CD4-positive, alpha-beta memory T cell (primary cell): ENCODE measurements around the gene PAM16. TPM values are rescaled to one million over a fixed set of nuclear protein-coding genes. Genes with fewer than 3 reads are reported as not detected.
A peak's percentile ranks its signal among the peaks of the same experiment; 100 is the strongest.

ENCODE experiments used
- CTCF ChIA-PET: fragments of 350-600 bp; sonication (Branson Sonifier 250); formaldehyde crosslinking; loops from one replicate; lab custom pipeline; 2021; ENCODE audit warnings: inconsistent platforms; ENCODE audit not compliant: partially characterized antibody; lab: Charles Lee
- POLR2A ChIA-PET: fragments of 350-600 bp; sonication (Branson Sonifier 250); formaldehyde crosslinking; loops from one replicate; lab custom pipeline; 2021; ENCODE audit not compliant: partially characterized antibody; lab: Charles Lee
- DNase-seq, 5 donors: peaks; one replicate each; pipeline versions ENCODE4 v3.0.0 to v3.0.0-alpha.2; 2020 to 2022; ENCODE audit warnings: mixed read lengths in 1 of 5
- H3K27ac ChIP-seq: one replicate; pipeline ENCODE4 v1.7.0; 2013; ENCODE audit warnings: low read depth, low read length
- H3K27me3 ChIP-seq: 2 replicates; pipeline ENCODE4 v1.7.0; 2013; ENCODE audit warnings: mild to moderate bottlenecking, low read length, moderate library complexity; ENCODE audit not compliant: insufficient read depth
- H3K36me3 ChIP-seq: 2 replicates; pipeline ENCODE4 v1.7.0; 2013; ENCODE audit warnings: mild to moderate bottlenecking, low read length, moderate library complexity; ENCODE audit not compliant: insufficient read depth
- H3K4me1 ChIP-seq: 2 replicates; pipeline ENCODE4 v1.7.0; 2013; ENCODE audit warnings: mild to moderate bottlenecking, low read length, moderate library complexity; ENCODE audit not compliant: insufficient read depth
- H3K4me3 ChIP-seq, 2 donors: one replicate each; pipeline ENCODE4 v1.7.0; 2013; ENCODE audit warnings: low read length in 2 of 2, mild to moderate bottlenecking in 1 of 2
- H3K9me3 ChIP-seq, 2 donors: one replicate each; pipeline ENCODE4 v1.7.0; 2013; ENCODE audit warnings: low read length in 2 of 2, control low read depth in 1 of 2; ENCODE audit not compliant: control insufficient read depth in 1 of 2
- H3K27ac Mint-ChIP-seq, 7 donors: one replicate each; pipeline ENCODE4 v1.8.0; 2020 to 2021; ENCODE audit warnings: mixed read lengths in 7 of 7, mild to moderate bottlenecking in 6 of 7, inconsistent platforms in 3 of 7, moderate library complexity in 3 of 7
- H3K27me3 Mint-ChIP-seq, 2 donors: one replicate each; pipeline ENCODE4 v1.8.0; 2020 to 2021; ENCODE audit warnings: mixed read lengths in 2 of 2
- H3K36me3 Mint-ChIP-seq, 2 donors: one replicate each; pipeline ENCODE4 v1.8.0; 2020 to 2021; ENCODE audit warnings: mixed read lengths in 2 of 2, inconsistent platforms in 1 of 2, mild to moderate bottlenecking in 1 of 2
- H3K4me1 Mint-ChIP-seq, 4 donors: one replicate each; pipeline ENCODE4 v1.8.0; 2020 to 2021; ENCODE audit warnings: mixed read lengths in 4 of 4, mild to moderate bottlenecking in 1 of 4
- H3K4me3 Mint-ChIP-seq, 8 donors: one replicate each; pipeline ENCODE4 v1.8.0; 2020 to 2021; ENCODE audit warnings: mixed read lengths in 8 of 8, mild to moderate bottlenecking in 7 of 8, moderate library complexity in 6 of 8, inconsistent platforms in 3 of 8
- H3K9me3 Mint-ChIP-seq, 8 donors: one replicate each; pipeline ENCODE4 v1.8.0; 2020 to 2021; ENCODE audit warnings: mixed read lengths in 8 of 8, mild to moderate bottlenecking in 5 of 8, inconsistent platforms in 3 of 8, moderate library complexity in 1 of 8
- intact Hi-C: fragments of 100-400 bp; cut with micrococcal nuclease; formaldehyde crosslinking; loops from one replicate; pipeline ENCODE4 v1.15.1; 2023
- polyA plus RNA-seq, 2 donors: library from polyadenylated mRNA; unstranded; fragments of 300-500 nt; fragmentation: Illumina TruSeq; gene quantifications; one replicate each; pipeline ENCODE4 v1.2.3, GENCODE V29; 2021
- total RNA-seq, 2 experiments: library from RNA; stranded (reverse); gene quantifications; one replicate each; pipeline ENCODE4 v1.2.3, GENCODE V29; 2021

The PAM16 gene
- total and polyA plus RNA-seq, 4 experiments from 2014 or later = 34.6 to 54.8 (median 36.7) TPM

GRCh38 chr16:4297480-4297879 lies 53.6 kb downstream of the PAM16 start:
- ChIA-PET POLR2A (interaction anchor here (0.9 kb wide), 1 partner anchor 9 kb away, joined by 3 read pairs; no protein-coding TSS in a partner anchor), CTCF (interaction anchor here (1.2 to 2.7 kb wide), 4 partner anchors 9 to 44 kb away, joined by 5 to 14 read pairs (median 6); no protein-coding TSS in a partner anchor)
- H3K27me3 Mint-ChIP-seq = peaks cover 0 to 2% of the 10 kb centered on the region in 2 donors
- no peaks in the 10 kb centered on the region for H3K27me3 ChIP-seq
- H3K9me3 ChIP-seq = no peaks in the 10 kb centered on the region
- H3K4me3 ChIP-seq = no peak overlapping the region
- DNase-seq = no peak
- no peaks in the 10 kb centered on the region for H3K9me3 Mint-ChIP-seq
- H3K4me1 Mint-ChIP-seq = peaks cover 0 to 4% (median 1%) of the 10 kb centered on the region in 4 donors
- no peaks in the 10 kb centered on the region for H3K36me3 ChIP-seq
- peak overlapping the region in 1 of 7 donors; percentile 36 for H3K27ac Mint-ChIP-seq
- peaks cover 1 to 3% of the 10 kb centered on the region in 2 donors for H3K36me3 Mint-ChIP-seq
- intact Hi-C loops = no loop called here
- no peak overlapping the region for H3K27ac ChIP-seq
- H3K4me3 Mint-ChIP-seq = no peak overlapping the region
- no peaks in the 10 kb centered on the region for H3K4me1 ChIP-seq

- Mint-ChIP-seq H3K27me3 (peaks cover 2% of the 10 kb centered on the region in 2 donors), H3K36me3 (peaks cover 1 to 3% of the 10 kb centered on the region in 2 donors), H3K4me1 (peaks cover 0 to 4% (median 2%) of the 10 kb centered on the region in 4 donors), H3K27ac (peak overlapping the region in 1 of 7 donors; percentile 53), H3K9me3 (no peaks in the 10 kb centered on the region), H3K4me3 (no peak overlapping the region)
- Histone ChIP-seq H3K4me3 (no peak overlapping the region), H3K27ac (no peak overlapping the region), H3K27me3 (no peaks in the 10 kb centered on the region), H3K36me3 (no peaks in the 10 kb centered on the region), H3K9me3 (no peaks in the 10 kb centered on the region), H3K4me1 (no peaks in the 10 kb centered on the region)
- POLR2A ChIA-PET = no interaction called here
- intact Hi-C loops = no loop called here
- no peak for DNase-seq
- CTCF ChIA-PET = no interaction called here
Measured at GRCh38 chr16:4295581-4295980, 55.5 kb downstream of the PAM16 start.

GRCh38 chr16:4293822-4294457 lies 57.2 kb downstream of the PAM16 start:
- Mint-ChIP-seq H3K4me1 (peaks cover 0 to 4% (median under 1%) of the 10 kb centered on the region in 4 donors), H3K36me3 (no peaks in the 10 kb centered on the region), H3K27ac (peak overlapping the region in 1 of 7 donors; percentile 18), H3K9me3 (no peaks in the 10 kb centered on the region), H3K27me3 (peaks cover 2 to 4% of the 10 kb centered on the region in 2 donors), H3K4me3 (no peak overlapping the region)
- Histone ChIP-seq H3K9me3 (no peaks in the 10 kb centered on the region), H3K4me1 (no peaks in the 10 kb centered on the region), H3K36me3 (no peaks in the 10 kb centered on the region), H3K27ac (no peak overlapping the region), H3K27me3 (no peaks in the 10 kb centered on the region), H3K4me3 (no peak overlapping the region)
- POLR2A ChIA-PET = interaction anchor here (1.0 kb wide), 1 partner anchor 108 kb away, joined by 3 read pairs; no protein-coding TSS in a partner anchor
- no peak for DNase-seq
- CTCF ChIA-PET = no interaction called here
- intact Hi-C loops = no loop called here

- Histone ChIP-seq H3K27ac (no peak overlapping the region), H3K36me3 (no peaks in the 10 kb centered on the region), H3K27me3 (no peaks in the 10 kb centered on the region), H3K4me1 (peaks cover 4% of the 10 kb centered on the region), H3K4me3 (no peak overlapping the region), H3K9me3 (no peaks in the 10 kb centered on the region)
- Mint-ChIP-seq H3K27ac (peak overlapping the region in 3 of 7 donors; percentile 18 to 53 (median 22)), H3K4me1 (peaks cover under 1 to 9% (median 3%) of the 10 kb centered on the region in 4 donors), H3K36me3 (no peaks in the 10 kb centered on the region), H3K4me3 (no peak overlapping the region), H3K27me3 (peaks cover 2 to 4% of the 10 kb centered on the region in 2 donors), H3K9me3 (no peaks in the 10 kb centered on the region)
- POLR2A ChIA-PET = interaction anchor here (1.0 kb wide), 1 partner anchor 109 kb away, joined by 3 read pairs; no protein-coding TSS in a partner anchor
- CTCF ChIA-PET = interaction anchor here (9.2 kb wide), 1 partner anchor 36 kb away, joined by 161 read pairs; no protein-coding TSS in a partner anchor
- intact Hi-C loops = no loop called here
- DNase-seq = no peak
Measured at GRCh38 chr16:4293181-4293716, 57.9 kb downstream of the PAM16 start.

- POLR2A ChIA-PET = no interaction called here
- H3K27ac Mint-ChIP-seq = no peak overlapping the region
- H3K36me3 Mint-ChIP-seq = no peaks in the 10 kb centered on the region
Measured at GRCh38 chr16:4291699-4292098, 59.4 kb downstream of the PAM16 start.

More at GRCh38 chr16:4291699-4292098, 59.4 kb downstream of the PAM16 start:
- no peak overlapping the region for H3K27ac ChIP-seq
- no peak overlapping the region for H3K4me3 ChIP-seq
- no peaks in the 10 kb centered on the region for H3K9me3 ChIP-seq
- Mint-ChIP-seq H3K9me3 (no peaks in the 10 kb centered on the region), H3K4me1 (peaks cover 3 to 14% (median 7%) of the 10 kb centered on the region in 4 donors), H3K27me3 (peaks cover 2 to 7% of the 10 kb centered on the region in 2 donors), H3K4me3 (no peak overlapping the region)
- peaks cover 7% of the 10 kb centered on the region for H3K4me1 ChIP-seq
- CTCF ChIA-PET = interaction anchor here (9.2 kb wide), 1 partner anchor 38 kb away, joined by 161 read pairs; no protein-coding TSS in a partner anchor
- intact Hi-C loops = no loop called here
- H3K36me3 ChIP-seq = no peaks in the 10 kb centered on the region
- H3K27me3 ChIP-seq = no peaks in the 10 kb centered on the region
- no peak for DNase-seq

Other genes starting within 250 kb of the PAM16 start
- 1 to 10 TPM; 7.8 to 8.1 TPM for gene ADCY9, start 234.9 kb downstream of the PAM16 start, total RNA-seq
- 1 to 10 TPM in 1 of 2 donors, under 1 TPM in 1; 0.26 to 1.3 TPM for gene ADCY9, start 234.9 kb downstream of the PAM16 start, polyA plus RNA-seq
- not detected for gene SRL, start 109.2 kb downstream of the PAM16 start, total RNA-seq
- gene SRL, start 109.2 kb downstream of the PAM16 start, polyA plus RNA-seq = not detected
- 10 to 100 TPM; 25.2 to 27.3 TPM for gene TFAP4, start 78.3 kb downstream of the PAM16 start, total RNA-seq
- under 1 TPM; 0.59 to 1.00 TPM for gene TFAP4, start 78.3 kb downstream of the PAM16 start, polyA plus RNA-seq
- under 1 TPM in 1 of 2 experiments, not detected in 1; 0.08 TPM for gene GLIS2, start 35.3 kb downstream of the PAM16 start, total RNA-seq
- not detected for gene GLIS2, start 35.3 kb downstream of the PAM16 start, polyA plus RNA-seq
- gene VASN, start 20.5 kb upstream of the PAM16 start, total RNA-seq = under 1 TPM; 0.11 to 0.29 TPM
- under 1 TPM in 1 of 2 donors, not detected in 1; 0.16 TPM for gene VASN, start 20.5 kb upstream of the PAM16 start, polyA plus RNA-seq
- gene CORO7, start 65.3 kb upstream of the PAM16 start, total RNA-seq = 100 to 1,000 TPM; 176 to 184 TPM
- 100 to 1,000 TPM in 1 of 2 donors, 10 to 100 TPM in 1; 48.2 to 139 TPM for gene CORO7, start 65.3 kb upstream of the PAM16 start, polyA plus RNA-seq
- gene DNAJA3, start 74.5 kb upstream of the PAM16 start, total RNA-seq = 10 to 100 TPM; 67.5 to 71.1 TPM
- gene DNAJA3, start 74.5 kb upstream of the PAM16 start, polyA plus RNA-seq = 10 to 100 TPM; 52.4 to 55.5 TPM
- gene NMRAL1, start 123.3 kb upstream of the PAM16 start, total RNA-seq = 10 to 100 TPM; 61.6 to 61.8 TPM
- gene NMRAL1, start 123.3 kb upstream of the PAM16 start, polyA plus RNA-seq = 10 to 100 TPM; 55.1 to 65.7 TPM
- gene HMOX2, start 125.1 kb upstream of the PAM16 start, total RNA-seq = 10 to 100 TPM; 64.1 to 72.4 TPM
- 100 to 1,000 TPM; 164 to 206 TPM for gene HMOX2, start 125.1 kb upstream of the PAM16 start, polyA plus RNA-seq
- gene CDIP1, start 187.5 kb upstream of the PAM16 start, total RNA-seq = 10 to 100 TPM; 19.0 to 21.1 TPM
- gene CDIP1, start 187.5 kb upstream of the PAM16 start, polyA plus RNA-seq = 10 to 100 TPM; 10.2 to 15.7 TPM
- gene C16orf96, start 205.0 kb upstream of the PAM16 start, total RNA-seq = under 1 TPM; 0.29 to 0.33 TPM
- gene C16orf96, start 205.0 kb upstream of the PAM16 start, polyA plus RNA-seq = not detected